Upper lobe of right lung (tissue), 1 donor: ENCODE measurements around the gene CACNB2. TPM values are rescaled to one million over a fixed set of nuclear protein-coding genes. Genes with fewer than 3 reads are reported as not detected.

Experiments used
- ATAC-seq: fragments of 200-7000 bp; cut with Tn5 transposase; one replicate; pipeline ENCODE4 v1.9.1; 2020; ENCODE audit warnings: mild to moderate bottlenecking, moderate library complexity
- DNase-seq: peaks from one replicate; pipeline ENCODE4 v3.0.0-alpha.2; 2020
- H3K27ac ChIP-seq: fragments of 200-600 bp; one replicate; pipeline ENCODE4 v1.8.0; 2022
- H3K27me3 ChIP-seq: fragments of 200-600 bp; one replicate; pipeline ENCODE4 v1.8.0; 2022; ENCODE audit warnings: mild to moderate bottlenecking
- H3K36me3 ChIP-seq: fragments of 200-600 bp; one replicate; pipeline ENCODE4 v1.8.0; 2022
- H3K4me1 ChIP-seq: fragments of 200-600 bp; one replicate; pipeline ENCODE4 v1.8.0; 2022
- H3K4me3 ChIP-seq: fragments of 200-600 bp; one replicate; pipeline ENCODE4 v1.8.0; 2022; ENCODE audit warnings: mild to moderate bottlenecking
- H3K9me3 ChIP-seq: fragments of 200-600 bp; one replicate; pipeline ENCODE4 v1.8.0; 2022
- intact Hi-C: fragments of 100-400 bp; cut with DNase I; formaldehyde crosslinking; loops from one replicate; pipeline ENCODE4 v1.11.0; 2022
- total RNA-seq: library from RNA; stranded (reverse); fragmentation: NEBNext Ultra II Directional; extraction: Animal tissue kit (Norgen Biotek cat#: 25700); gene quantifications from one replicate; pipeline ENCODE4 v1.2.1, GENCODE V29; 2021
- TF ChIP-seq, protein P1 (sequence below): fragments of 200-600 bp; IDR thresholded peaks from one replicate; pipeline ENCODE4 v1.8.0; 2022; ENCODE audit warnings: antibody characterized with exemption
- donor health status: DM: no; HTN: yes; CAD: no; lungs with severe emphysema.

Gene CACNB2
- total RNA-seq, 1 donor from 2014 or later = 4.2 TPM

DNA sequence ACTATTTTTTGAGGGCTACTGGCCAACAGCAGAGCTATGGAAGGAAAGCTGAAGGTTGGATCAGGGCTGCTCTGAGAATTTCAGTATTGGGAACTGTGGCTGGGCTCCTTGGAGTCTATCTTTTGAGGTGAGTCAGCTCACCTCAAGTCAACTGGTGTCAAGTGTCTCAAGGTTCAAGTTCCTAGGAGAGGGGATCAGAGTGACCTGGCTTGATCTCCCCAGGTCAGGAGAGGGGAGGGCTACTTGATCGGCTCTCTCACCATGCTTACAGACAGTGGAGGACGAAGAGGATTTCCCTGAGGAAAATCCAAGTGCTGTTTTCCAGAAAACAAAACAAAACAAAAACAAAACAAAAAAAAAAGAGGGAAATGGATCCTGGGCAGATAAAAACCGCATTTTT, 132.8 kb downstream of the CACNB2 start:
- H3K4me3 ChIP-seq = no peak overlapping the region
- H3K27me3 ChIP-seq = no peaks in the 10 kb centered on the region
- ATAC-seq (no peak), DNase-seq (no peak)
- H3K9me3 ChIP-seq = no peaks in the 10 kb centered on the region
- H3K36me3 ChIP-seq = no peaks in the 10 kb centered on the region
- TF ChIP-seq, protein P1, sequence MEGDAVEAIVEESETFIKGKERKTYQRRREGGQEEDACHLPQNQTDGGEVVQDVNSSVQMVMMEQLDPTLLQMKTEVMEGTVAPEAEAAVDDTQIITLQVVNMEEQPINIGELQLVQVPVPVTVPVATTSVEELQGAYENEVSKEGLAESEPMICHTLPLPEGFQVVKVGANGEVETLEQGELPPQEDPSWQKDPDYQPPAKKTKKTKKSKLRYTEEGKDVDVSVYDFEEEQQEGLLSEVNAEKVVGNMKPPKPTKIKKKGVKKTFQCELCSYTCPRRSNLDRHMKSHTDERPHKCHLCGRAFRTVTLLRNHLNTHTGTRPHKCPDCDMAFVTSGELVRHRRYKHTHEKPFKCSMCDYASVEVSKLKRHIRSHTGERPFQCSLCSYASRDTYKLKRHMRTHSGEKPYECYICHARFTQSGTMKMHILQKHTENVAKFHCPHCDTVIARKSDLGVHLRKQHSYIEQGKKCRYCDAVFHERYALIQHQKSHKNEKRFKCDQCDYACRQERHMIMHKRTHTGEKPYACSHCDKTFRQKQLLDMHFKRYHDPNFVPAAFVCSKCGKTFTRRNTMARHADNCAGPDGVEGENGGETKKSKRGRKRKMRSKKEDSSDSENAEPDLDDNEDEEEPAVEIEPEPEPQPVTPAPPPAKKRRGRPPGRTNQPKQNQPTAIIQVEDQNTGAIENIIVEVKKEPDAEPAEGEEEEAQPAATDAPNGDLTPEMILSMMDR = no peak
- no peaks in the 10 kb centered on the region for H3K4me1 ChIP-seq
- no peak overlapping the region for H3K27ac ChIP-seq
- intact Hi-C loops = no loop called here

DNA sequence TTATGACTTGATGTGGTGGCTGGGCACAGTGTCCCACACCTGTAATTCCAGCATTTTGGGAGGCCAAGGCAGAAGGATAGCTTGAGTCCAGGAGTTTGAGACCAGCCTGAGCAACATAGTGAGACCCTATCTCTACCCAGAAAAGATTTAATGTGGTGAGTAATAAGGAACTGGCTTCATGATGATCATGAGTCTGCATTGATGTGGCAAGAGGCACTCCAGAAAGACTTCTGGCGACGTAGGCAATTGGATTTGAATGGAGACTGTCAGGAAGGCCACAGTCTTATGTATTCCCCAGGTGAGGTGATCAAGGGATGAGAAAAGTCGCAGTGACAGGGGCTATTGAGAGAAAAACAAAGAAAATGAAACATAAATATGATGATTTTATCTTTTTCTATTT, 138.0 kb downstream of the CACNB2 start:
- no peak for ATAC-seq
- H3K27me3 ChIP-seq = no peaks in the 10 kb centered on the region
- H3K36me3 ChIP-seq = no peaks in the 10 kb centered on the region
- H3K4me1 ChIP-seq = no peaks in the 10 kb centered on the region
- H3K4me3 ChIP-seq = no peak overlapping the region
- no peaks in the 10 kb centered on the region for H3K9me3 ChIP-seq
- DNase-seq = no peak
- intact Hi-C loops = no loop called here
- no peak overlapping the region for H3K27ac ChIP-seq
- TF ChIP-seq, protein P1 = no peak

DNA sequence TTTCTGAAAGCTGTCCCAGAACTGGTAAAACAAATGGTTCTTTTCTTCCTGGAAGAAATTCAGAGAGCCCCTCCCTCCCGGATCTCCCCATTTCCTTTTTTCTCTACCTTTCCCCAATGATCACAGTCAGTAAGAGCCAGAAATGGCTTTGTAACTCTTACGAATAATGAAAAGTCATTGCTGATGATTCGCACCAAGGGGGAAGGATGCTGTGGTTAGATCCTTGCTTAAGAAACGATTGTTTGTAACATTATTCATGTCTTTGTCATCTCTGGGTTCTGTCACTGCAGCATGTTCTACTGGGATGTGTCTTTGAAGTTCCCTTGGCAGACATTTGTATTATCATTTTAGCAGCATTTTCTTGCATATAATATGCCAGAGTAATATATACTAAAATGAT, 138.9 kb downstream of the CACNB2 start:
- Histone ChIP-seq H3K27ac (no peak overlapping the region), H3K36me3 (no peaks in the 10 kb centered on the region), H3K4me1 (no peaks in the 10 kb centered on the region), H3K4me3 (no peak overlapping the region), H3K27me3 (no peaks in the 10 kb centered on the region), H3K9me3 (no peaks in the 10 kb centered on the region)
- ATAC-seq (no peak), DNase-seq (no peak)
- TF ChIP-seq, protein P1 = no peak
- intact Hi-C loops = no loop called here

- Histone ChIP-seq H3K36me3 (no peaks in the 10 kb centered on the region), H3K4me3 (no peak overlapping the region), H3K27me3 (no peaks in the 10 kb centered on the region), H3K27ac (no peak overlapping the region), H3K9me3 (no peaks in the 10 kb centered on the region), H3K4me1 (no peaks in the 10 kb centered on the region)
- no peak for DNase-seq
- TF ChIP-seq, protein P1 = no peak
- ATAC-seq = no peak
- intact Hi-C loops = no loop called here
These were observed 141.9 kb downstream of the CACNB2 start for GRCh38 chr10:18282094-18282493.

DNA sequence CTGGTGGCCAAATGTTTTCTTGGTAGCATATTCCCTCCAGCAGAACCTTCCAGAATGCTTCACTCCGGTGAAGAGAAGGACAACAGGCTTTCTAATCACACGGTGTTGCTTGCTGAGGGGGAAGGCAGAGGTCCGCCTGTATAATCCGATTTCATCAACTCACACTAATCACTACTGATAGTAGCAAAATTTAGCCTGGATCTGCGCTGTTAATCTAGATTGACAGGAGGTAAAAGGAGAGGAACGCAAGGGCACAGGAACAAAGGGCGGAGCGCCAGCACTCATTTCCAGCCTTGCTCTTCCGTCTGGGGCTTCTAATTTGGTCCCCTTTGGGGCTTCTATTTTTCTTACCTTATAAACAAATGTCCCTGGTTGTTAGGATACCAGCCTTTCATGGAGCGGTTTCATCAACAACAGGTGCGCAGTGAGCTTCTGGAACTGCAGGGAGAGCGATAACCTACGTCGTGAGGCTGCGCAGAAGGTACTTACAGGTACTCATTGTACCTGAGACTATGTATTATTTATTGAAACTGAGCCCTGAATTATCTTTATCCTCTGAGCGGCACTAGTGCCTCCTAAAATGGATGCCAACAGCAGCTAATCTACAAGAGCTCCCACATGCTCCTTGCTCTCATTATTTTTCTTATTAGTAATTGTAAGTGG, 150.6 kb downstream of the CACNB2 start:
- H3K27ac ChIP-seq = no peak overlapping the region
- no peaks in the 10 kb centered on the region for H3K27me3 ChIP-seq
- H3K4me3 ChIP-seq = no peak overlapping the region
- H3K36me3 ChIP-seq = no peaks in the 10 kb centered on the region
- intact Hi-C loops = no loop called here
- H3K9me3 ChIP-seq = no peaks in the 10 kb centered on the region
- TF ChIP-seq, protein P1 = no peak
- DNase-seq = no peak
- H3K4me1 ChIP-seq = no peaks in the 10 kb centered on the region
- ATAC-seq = no peak
